Measurements from ENCODE around the gene DCX. TPM values are rescaled to one million over a fixed set of nuclear protein-coding genes. Genes with fewer than 3 reads are reported as not detected.

Gene DCX
- polyA plus RNA-seq, 3 donors = not detected

- H3K9ac ChIP-seq (ENCODE audit: insufficient read depth, low read length, poor library complexity, severe bottlenecking) = no peak overlapping the region
These were observed 36.2 kb downstream of the DCX start for GRCh38 chrX:111375747-111376146.

GRCh38 chrX:111372086-111372485 lies 39.9 kb downstream of the DCX start:
- Histone ChIP-seq H2AFZ (ENCODE audit: insufficient read depth, low read depth, low read length, poor library complexity, severe bottlenecking) (no peak overlapping the region), H3K36me3 (replicated peaks in 1 of 2; ENCODE audit: control insufficient read depth in 1 of 2, insufficient read depth in 2 of 2, low read length in 2 of 2) (no peaks in the 10 kb centered on the region), H3K9ac (ENCODE audit: insufficient read depth, low read length, poor library complexity, severe bottlenecking) (no peak overlapping the region), H4K20me1 (ENCODE audit: insufficient read depth, low read length) (no peaks in the 10 kb centered on the region), H3K4me3 (replicated peaks in 1 of 3; ENCODE audit: low read depth in 2 of 3, low read length in 3 of 3) (no peak overlapping the region), H3K4me1 (ENCODE audit: control insufficient read depth in 1 of 2, insufficient read depth in 2 of 2, low read length in 2 of 2) (no peaks in the 10 kb centered on the region), H3K27me3 (ENCODE audit: control insufficient read depth in 2 of 2, insufficient read depth in 2 of 2, low read length in 2 of 2) (peaks cover 0 to 2% of the 10 kb centered on the region in 2 donors), H3K4me2 (replicated peaks; ENCODE audit: extremely low read depth, low read length, poor library complexity, severe bottlenecking) (no peak overlapping the region), H3K79me2 (ENCODE audit: insufficient read depth, low read length) (no peaks in the 10 kb centered on the region), H3K9me3 (replicated peaks in 1 of 2; ENCODE audit: control insufficient read depth in 1 of 2, insufficient read depth in 1 of 2, low read length in 2 of 2) (no peaks in the 10 kb centered on the region), H3K27ac (ENCODE audit: low read depth in 1 of 2, low read length in 2 of 2) (no peak overlapping the region)
- Mint-ChIP-seq H3K27ac (no peak overlapping the region), H3K9me3 (no peaks in the 10 kb centered on the region), H3K4me3 (no peak overlapping the region), H3K36me3 (no peaks in the 10 kb centered on the region), H3K4me1 (no peaks in the 10 kb centered on the region), H3K27me3 (ENCODE audit: low read depth in 3 of 3) (peaks cover 0 to 3% (median 1%) of the 10 kb centered on the region in 3 donors)
- WGBS (ENCODE audit: insufficient coverage) = no CpG with 5 or more reads among the region's 5 CpGs
- DNase-seq = no peak
- TF ChIP-seq CTCF (IDR thresholded peaks at IDR 0.05) = no peak
- intact Hi-C loops (cut with micrococcal nuclease) = no loop called here

More at GRCh38 chrX:111375747-111376146, 36.2 kb downstream of the DCX start:
- no peaks in the 10 kb centered on the region for H3K36me3 Mint-ChIP-seq
- no peak overlapping the region for H3K4me3 Mint-ChIP-seq
- peaks cover 0 to 2% (median 0%) of the 10 kb centered on the region in 7 donors for H3K9me3 Mint-ChIP-seq
- H3K79me2 ChIP-seq (ENCODE audit: insufficient read depth, low read length) = no peaks in the 10 kb centered on the region
- no peak for TF ChIP-seq CTCF (IDR thresholded peaks at IDR 0.05)
- no peak for DNase-seq
- H3K36me3 ChIP-seq (replicated peaks in 1 of 2; ENCODE audit: control insufficient read depth in 1 of 2, insufficient read depth in 2 of 2, low read length in 2 of 2) = no peaks in the 10 kb centered on the region
- H2AFZ ChIP-seq (ENCODE audit: insufficient read depth, low read depth, low read length, poor library complexity, severe bottlenecking) = no peak overlapping the region
- H3K4me1 ChIP-seq (ENCODE audit: control insufficient read depth in 1 of 2, insufficient read depth in 2 of 2, low read length in 2 of 2) = no peaks in the 10 kb centered on the region
- H3K4me3 ChIP-seq (replicated peaks in 1 of 3; ENCODE audit: low read depth in 2 of 3, low read length in 3 of 3) = no peak overlapping the region
- intact Hi-C loops (cut with micrococcal nuclease) = no loop called here
- H3K4me2 ChIP-seq (replicated peaks; ENCODE audit: extremely low read depth, low read length, poor library complexity, severe bottlenecking) = no peak overlapping the region
- H3K27me3 Mint-ChIP-seq (ENCODE audit: low read depth in 3 of 3) = peaks cover 0 to 3% (median 1%) of the 10 kb centered on the region in 3 donors
- no peaks in the 10 kb centered on the region for H3K4me1 Mint-ChIP-seq
- no peaks in the 10 kb centered on the region for H4K20me1 ChIP-seq (ENCODE audit: insufficient read depth, low read length)
- no CpG with 5 or more reads among the region's 2 CpGs for WGBS (ENCODE audit: insufficient coverage)
- peaks cover 0 to 2% of the 10 kb centered on the region in 2 donors for H3K27me3 ChIP-seq (ENCODE audit: control insufficient read depth in 2 of 2, insufficient read depth in 2 of 2, low read length in 2 of 2)
- H3K27ac Mint-ChIP-seq = no peak overlapping the region
- no peak overlapping the region for H3K27ac ChIP-seq (ENCODE audit: low read depth in 1 of 2, low read length in 2 of 2)
- no peaks in the 10 kb centered on the region for H3K9me3 ChIP-seq (replicated peaks in 1 of 2; ENCODE audit: control insufficient read depth in 1 of 2, insufficient read depth in 1 of 2, low read length in 2 of 2)
